H9 (cell line): Measurements from ENCODE around the gene CES5A. TPM values are rescaled to one million over a fixed set of nuclear protein-coding genes. Genes with fewer than 3 reads are reported as not detected.
"Not testable (repeated sequence)": the region's sequence is repeated elsewhere in the genome, so short reads cannot be mapped to it uniquely, and the experiment has no call there.

ENCODE experiments used
- DNase-seq: peaks from one replicate; pipeline ENCODE4 v3.0.0-alpha.2; 2017
- H2AFZ ChIP-seq: one replicate; pipeline ENCODE4 v1.6.1; 2013; ENCODE audit warnings: mild to moderate bottlenecking, low read length, control low read depth, moderate library complexity
- H2AK5ac ChIP-seq: 2 replicates; pipeline ENCODE4 v1.6.1; 2013; ENCODE audit warnings: low read length, control low read depth, mixed read lengths; ENCODE audit not compliant: insufficient read length
- H2BK120ac ChIP-seq: one replicate; pipeline ENCODE4 v1.6.1; 2013; ENCODE audit warnings: low read depth, mild to moderate bottlenecking, low read length, control low read depth, inconsistent platforms; ENCODE audit not compliant: poor library complexity, severe bottlenecking
- H2BK12ac ChIP-seq: 2 replicates; pipeline ENCODE4 v1.6.1; 2013; ENCODE audit warnings: low read length, control low read depth, mixed read lengths, low read depth; ENCODE audit not compliant: insufficient read length
- H2BK15ac ChIP-seq: 2 replicates; pipeline ENCODE4 v1.6.1; 2013; ENCODE audit warnings: low read depth, low read length, control low read depth
- H2BK20ac ChIP-seq: one replicate; pipeline ENCODE4 v1.6.1; 2013; ENCODE audit warnings: low read depth, mild to moderate bottlenecking, low read length, control low read depth, inconsistent platforms; ENCODE audit not compliant: poor library complexity, severe bottlenecking
- H2BK5ac ChIP-seq: 2 replicates; pipeline ENCODE4 v1.6.1; 2013; ENCODE audit warnings: low read length, control low read depth, mixed read lengths; ENCODE audit not compliant: insufficient read length
- H3K14ac ChIP-seq: 2 replicates; pipeline ENCODE4 v1.6.1; 2013; ENCODE audit warnings: low read length, control low read depth; ENCODE audit not compliant: insufficient read depth
- H3K18ac ChIP-seq: 2 replicates; pipeline ENCODE4 v1.6.1; 2013; ENCODE audit warnings: low read depth, mild to moderate bottlenecking, mixed read lengths, low read length, control low read depth; ENCODE audit not compliant: insufficient read length
- H3K23ac ChIP-seq: 2 replicates; pipeline ENCODE4 v1.6.1; 2013; ENCODE audit warnings: low read length, control low read depth, mixed read lengths, low read depth; ENCODE audit not compliant: insufficient read length
- H3K23me2 ChIP-seq: 2 replicates; pipeline ENCODE4 v1.6.1; 2013; ENCODE audit warnings: low read depth, mild to moderate bottlenecking, mixed read lengths, low read length, control low read depth; ENCODE audit not compliant: insufficient read length, poor library complexity, severe bottlenecking
- H3K27ac ChIP-seq: 2 replicates; pipeline ENCODE4 v1.5.1; 2013; ENCODE audit warnings: low read length, control low read depth, mixed read lengths, low read depth; ENCODE audit not compliant: insufficient read length
- H3K27me3 ChIP-seq: 2 replicates; pipeline ENCODE4 v1.6.1; 2013; ENCODE audit warnings: low read length, control low read depth, inconsistent platforms; ENCODE audit not compliant: insufficient read depth
- H3K4ac ChIP-seq: 2 replicates; pipeline ENCODE4 v1.6.1; 2013; ENCODE audit warnings: low read depth, mild to moderate bottlenecking, control low read depth, inconsistent platforms, low read length, moderate library complexity
- H3K4me1 ChIP-seq: 2 replicates; pipeline ENCODE4 v1.6.1; 2013; ENCODE audit warnings: low read length, control low read depth, inconsistent platforms; ENCODE audit not compliant: insufficient read depth
- H3K4me2 ChIP-seq: 2 replicates; pipeline ENCODE4 v1.6.1; 2013; ENCODE audit warnings: low read length, control low read depth, mixed read lengths; ENCODE audit not compliant: insufficient read length, insufficient read depth
- H3K56ac ChIP-seq: 2 replicates; pipeline ENCODE4 v1.6.1; 2013; ENCODE audit warnings: low read depth, mild to moderate bottlenecking, mixed read lengths, low read length, control low read depth; ENCODE audit not compliant: insufficient read length
- H3K79me1 ChIP-seq: 2 replicates; pipeline ENCODE4 v1.6.1; 2013; ENCODE audit warnings: low read depth, mild to moderate bottlenecking, moderate library complexity, low read length, control low read depth, inconsistent platforms; ENCODE audit not compliant: insufficient read depth, poor library complexity, severe bottlenecking
- H3K79me2 ChIP-seq: 2 replicates; pipeline ENCODE4 v1.6.1; 2013; ENCODE audit warnings: low read length, control low read depth, inconsistent platforms; ENCODE audit not compliant: insufficient read depth
- H3K9ac ChIP-seq: 2 replicates; pipeline ENCODE4 v1.6.1; 2013; ENCODE audit warnings: low read length, control low read depth, mixed read lengths; ENCODE audit not compliant: insufficient read length; ENCODE audit errors: extremely low read depth
- H3K9me3 ChIP-seq: one replicate; pipeline ENCODE4 v1.6.1; 2013; ENCODE audit warnings: low read depth, low read length, inconsistent platforms; ENCODE audit not compliant: control insufficient read depth
- H3T11ph ChIP-seq: one replicate; pipeline ENCODE4 v1.6.1; 2013; ENCODE audit warnings: mild to moderate bottlenecking, low read length, control low read depth, inconsistent platforms
- H4K20me1 ChIP-seq: one replicate; pipeline ENCODE4 v1.6.1; 2013; ENCODE audit not compliant: control insufficient read depth, insufficient read length, insufficient read depth
- H4K5ac ChIP-seq: 2 replicates; pipeline ENCODE4 v1.6.1; 2013; ENCODE audit warnings: low read depth, mild to moderate bottlenecking, mixed read lengths, low read length, control low read depth; ENCODE audit not compliant: insufficient read length
- H4K8ac ChIP-seq: replicated peaks from 2 replicates; pipeline ENCODE4 v1.6.1; 2013; ENCODE audit warnings: low read length, control low read depth, mixed read lengths, low read depth; ENCODE audit not compliant: insufficient read length
- H4K91ac ChIP-seq: 2 replicates; pipeline ENCODE4 v1.6.1; 2013; ENCODE audit warnings: low read depth, mild to moderate bottlenecking, moderate library complexity, mixed read lengths, low read length, control low read depth; ENCODE audit not compliant: insufficient read length
- H3K27ac Mint-ChIP-seq, 3 experiments: 2 replicates in 2 of 3; 3 replicates in 1 of 3; pipeline ENCODE4 v1.8.0; 2020 to 2021; ENCODE audit warnings: mixed read lengths in 3 of 3, mild to moderate bottlenecking in 1 of 3, moderate library complexity in 1 of 3
- H3K27me3 Mint-ChIP-seq: 2 replicates; pipeline ENCODE4 v1.8.0; 2021; ENCODE audit warnings: low read depth, mild to moderate bottlenecking, moderate library complexity, mixed read lengths
- H3K36me3 Mint-ChIP-seq, 3 experiments: 2 replicates in 2 of 3; 3 replicates in 1 of 3; pipeline ENCODE4 v1.8.0; 2020 to 2021; ENCODE audit warnings: low read depth in 3 of 3, mixed read lengths in 3 of 3; ENCODE audit not compliant: insufficient read depth in 1 of 3
- H3K4me1 Mint-ChIP-seq, 2 experiments: 2 replicates each; pipeline ENCODE4 v1.8.0; 2020; ENCODE audit warnings: mixed read lengths in 2 of 2
- H3K4me3 Mint-ChIP-seq, 2 experiments: 2 replicates in 1 of 2; 3 replicates in 1 of 2; pipeline ENCODE4 v1.8.0; 2020 to 2021; ENCODE audit warnings: mild to moderate bottlenecking in 2 of 2, mixed read lengths in 2 of 2, moderate library complexity in 1 of 2
- H3K9me3 Mint-ChIP-seq, 2 experiments: 2 replicates in 1 of 2; 3 replicates in 1 of 2; pipeline ENCODE4 v1.8.0; 2020; ENCODE audit warnings: mild to moderate bottlenecking in 2 of 2, mixed read lengths in 2 of 2, moderate library complexity in 1 of 2
- CTCF ChIP-seq: fragments of 200-600 bp; sonication (generic); conservative IDR thresholded peaks from 3 replicates; pipeline ENCODE4 v1.8.0; 2021; ENCODE audit warnings: antibody characterized with exemption, mild to moderate bottlenecking
- WGBS: extraction: QIAGEN DNeasy Blood & Tissue Kit; methylation state at CpG from one replicate; pipeline ENCODE4 v1.1.7; 2013; ENCODE audit warnings: missing lambda C conversion rate, low lambda C conversion rate, mixed read lengths; ENCODE audit not compliant: insufficient read length; ENCODE audit errors: extremely low coverage; 5-methylcytosine and 5-hydroxymethylcytosine counted together
- total RNA-seq: library from RNA; stranded (reverse); gene quantifications from 2 replicates; pipeline ENCODE4 v1.2.1, GENCODE V29; 2021

Gene CES5A
- total RNA-seq, 1 experiment from 2014 or later = not detected

- peaks cover 14 to 17% of the 10 kb centered on the region in 2 experiments for H3K4me1 Mint-ChIP-seq
- Histone ChIP-seq H3K4me1 (0 out of 2 replicates have a peak, but pooled peaks cover 2% of the 10 kb centered on the region), H2AFZ (no peak overlapping the region), H2BK120ac (no peak overlapping the region), H3K4ac (no peak overlapping the region), H4K5ac (no peak overlapping the region), H3K9me3 (no peaks in the 10 kb centered on the region), H2BK12ac (no peak overlapping the region), H3K56ac (no peak overlapping the region), H3K23ac (no peak overlapping the region), H3K27me3 (no peaks in the 10 kb centered on the region), H4K20me1 (no peaks in the 10 kb centered on the region), H2AK5ac (no peak overlapping the region), H4K91ac (no peak overlapping the region), H3K79me2 (no peaks in the 10 kb centered on the region), H3K14ac (no peak overlapping the region), H3K9ac (no peak overlapping the region), H3K18ac (no peak overlapping the region), H3K79me1 (no peaks in the 10 kb centered on the region), H3K27ac (no peak overlapping the region), H4K8ac (no peak overlapping the region), H3K4me2 (no peak overlapping the region), H2BK5ac (no peak overlapping the region), H2BK15ac (no peak overlapping the region), H3K23me2 (no peaks in the 10 kb centered on the region), H3T11ph (no peak overlapping the region), H2BK20ac (no peak overlapping the region)
- DNase-seq = peak; percentile 38
- H3K27me3 Mint-ChIP-seq = peaks cover 28% of the 10 kb centered on the region
- no peak overlapping the region for H3K4me3 Mint-ChIP-seq
- no peak for TF ChIP-seq CTCF
- H3K27ac Mint-ChIP-seq = peak overlapping the region in 1 of 3 experiments; percentile 40; a peak in 1 of 7 replicates
- no CpG with 5 or more reads among the region's 5 CpGs for WGBS
- H3K9me3 Mint-ChIP-seq = no peaks in the 10 kb centered on the region
- H3K36me3 Mint-ChIP-seq = no peaks in the 10 kb centered on the region
Observed at GRCh38 chr16:55809386-55809785, 65.8 kb downstream of the CES5A start.

GRCh38 chr16:55808286-55808685, 66.9 kb downstream of the CES5A start:
- peaks cover 24% of the 10 kb centered on the region for H3K27me3 Mint-ChIP-seq
- not testable (repeated sequence) for H3K14ac ChIP-seq, H3K79me1 ChIP-seq, H3K56ac ChIP-seq, H3K9me3 ChIP-seq, H2BK20ac ChIP-seq, H3K9ac ChIP-seq, H3K23ac ChIP-seq, DNase-seq, H3K36me3 Mint-ChIP-seq, H2AFZ ChIP-seq, H3K9me3 Mint-ChIP-seq, H4K20me1 ChIP-seq, H3K4me3 Mint-ChIP-seq, H3K18ac ChIP-seq, H4K8ac ChIP-seq, H2BK15ac ChIP-seq, H3K79me2 ChIP-seq, H3K27ac ChIP-seq, H2BK5ac ChIP-seq, H3K27me3 ChIP-seq, H3K4me1 ChIP-seq, H3K23me2 ChIP-seq, H4K91ac ChIP-seq, H3T11ph ChIP-seq, H3K4me2 ChIP-seq, H3K27ac Mint-ChIP-seq, H3K4ac ChIP-seq, H2BK120ac ChIP-seq, H2BK12ac ChIP-seq, H2AK5ac ChIP-seq, H4K5ac ChIP-seq
- H3K4me1 Mint-ChIP-seq = peaks cover 14 to 17% of the 10 kb centered on the region in 2 experiments
- no CpG with 5 or more reads among the region's 1 CpG for WGBS
